Vagina (tissue), 2 donors: Measurements from ENCODE around the gene ACY1.

Experiments
- POLR2A ChIP-seq, 2 donors: fragments of 450-650 bp; IDR thresholded peaks; one replicate each; pipeline ENCODE4 v1.6.1; 2017; ENCODE audit warnings: antibody characterized with exemption in 2 of 2, mild to moderate bottlenecking in 2 of 2, moderate library complexity in 2 of 2
- POLR2AphosphoS5 ChIP-seq, 2 donors: sonication (generic); formaldehyde crosslinking; IDR thresholded peaks; one replicate each; pipeline ENCODE4 v1.9.0; 2017; ENCODE audit warnings: antibody characterized with exemption in 2 of 2, mild to moderate bottlenecking in 2 of 2, low read depth in 1 of 2; ENCODE audit not compliant: insufficient read depth in 1 of 2
- TF ChIP-seq, protein P1 (sequence below), 3 experiments: fragments of 450-650 bp in 2 of 3; fragments of 200-600 bp in 1 of 3; sonication (generic) in 1 of 3; IDR thresholded peaks; one replicate each; pipeline ENCODE4 v1.5.1; 2017 to 2019; ENCODE audit warnings: antibody characterized with exemption in 3 of 3, mild to moderate bottlenecking in 2 of 3, moderate library complexity in 2 of 3

DNA sequence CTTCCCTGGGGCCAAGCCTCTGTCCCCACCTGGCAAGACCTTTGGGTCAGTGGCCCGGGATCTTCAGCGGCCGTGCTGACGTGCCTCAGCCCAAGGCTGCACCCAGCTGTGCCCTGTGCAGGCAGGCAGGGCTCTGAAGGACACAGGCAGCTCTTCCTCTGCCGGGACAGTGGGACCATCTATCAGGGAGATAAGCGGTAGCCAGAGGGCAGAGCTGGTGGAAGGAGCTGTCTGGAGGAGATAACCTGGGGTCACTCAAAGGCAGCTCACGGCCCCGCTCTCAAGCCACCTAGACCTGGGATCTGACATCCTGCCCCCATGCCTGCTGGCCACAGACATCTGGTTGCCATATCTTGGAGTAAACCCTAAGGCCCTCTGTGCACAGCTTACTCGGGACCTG lies 45.7 kb downstream of the ACY1 start:
- TF ChIP-seq, protein P1, sequence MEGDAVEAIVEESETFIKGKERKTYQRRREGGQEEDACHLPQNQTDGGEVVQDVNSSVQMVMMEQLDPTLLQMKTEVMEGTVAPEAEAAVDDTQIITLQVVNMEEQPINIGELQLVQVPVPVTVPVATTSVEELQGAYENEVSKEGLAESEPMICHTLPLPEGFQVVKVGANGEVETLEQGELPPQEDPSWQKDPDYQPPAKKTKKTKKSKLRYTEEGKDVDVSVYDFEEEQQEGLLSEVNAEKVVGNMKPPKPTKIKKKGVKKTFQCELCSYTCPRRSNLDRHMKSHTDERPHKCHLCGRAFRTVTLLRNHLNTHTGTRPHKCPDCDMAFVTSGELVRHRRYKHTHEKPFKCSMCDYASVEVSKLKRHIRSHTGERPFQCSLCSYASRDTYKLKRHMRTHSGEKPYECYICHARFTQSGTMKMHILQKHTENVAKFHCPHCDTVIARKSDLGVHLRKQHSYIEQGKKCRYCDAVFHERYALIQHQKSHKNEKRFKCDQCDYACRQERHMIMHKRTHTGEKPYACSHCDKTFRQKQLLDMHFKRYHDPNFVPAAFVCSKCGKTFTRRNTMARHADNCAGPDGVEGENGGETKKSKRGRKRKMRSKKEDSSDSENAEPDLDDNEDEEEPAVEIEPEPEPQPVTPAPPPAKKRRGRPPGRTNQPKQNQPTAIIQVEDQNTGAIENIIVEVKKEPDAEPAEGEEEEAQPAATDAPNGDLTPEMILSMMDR (IDR thresholded peaks at IDR 0.05) = no peak
- TF ChIP-seq POLR2AphosphoS5 (IDR thresholded peaks at IDR 0.05; ENCODE audit: insufficient read depth in 1 of 2, low read depth in 1 of 2) (no peak), POLR2A (IDR thresholded peaks at IDR 0.05) (no peak)
